PFSK-1 (cell line): ENCODE data around the gene BRF1.

ENCODE experiments used
- FOXP2 ChIP-seq: optimal IDR thresholded peaks from 2 replicates; pipeline ENCODE3; 2011; ENCODE audit warnings: borderline replicate concordance, control low read depth, inconsistent platforms; ENCODE audit not compliant: insufficient read depth; ENCODE audit errors: extremely low read length, extremely low read depth
- POLR2AphosphoS5 ChIP-seq: IDR thresholded peaks from 2 replicates; pipeline ENCODE4 v1.6.1; 2012; ENCODE audit warnings: low read depth, mild to moderate bottlenecking, control low read depth, low read length, moderate library complexity
- REST ChIP-seq, 2 experiments: IDR thresholded peaks; 2 replicates each; pipeline versions ENCODE4 v1.6.1 to v1.8.0; 2011 to 2012; ENCODE audit warnings: low read depth in 2 of 2, low read length in 2 of 2, control low read depth in 1 of 2, inconsistent platforms in 1 of 2, mild to moderate bottlenecking in 1 of 2, moderate library complexity in 1 of 2; ENCODE audit not compliant: insufficient read depth in 1 of 2
- SIN3A ChIP-seq: IDR thresholded peaks from 2 replicates; pipeline ENCODE4 v1.6.1; 2012; ENCODE audit warnings: mild to moderate bottlenecking, low read length, moderate library complexity, borderline replicate concordance; ENCODE audit not compliant: insufficient read depth
- TAF1 ChIP-seq: IDR thresholded peaks from 2 replicates; pipeline ENCODE4 v1.6.1; 2012; ENCODE audit warnings: low read length, control low read depth, borderline replicate concordance; ENCODE audit not compliant: insufficient read depth

The BRF1 gene

GRCh38 chr14:105279642-105280361, 21.0 kb downstream of the BRF1 start:
- no peak for TF ChIP-seq TAF1
- no peak for TF ChIP-seq POLR2AphosphoS5
- TF ChIP-seq REST (IDR thresholded peaks at IDR 0.05; ENCODE audit: insufficient read depth in 1 of 2, low read depth in 2 of 2, low read length in 2 of 2): no peak

- no peak for TF ChIP-seq REST (IDR thresholded peaks at IDR 0.05; ENCODE audit: insufficient read depth in 1 of 2, low read depth in 2 of 2, low read length in 2 of 2)
- no peak for TF ChIP-seq SIN3A
- no peak for TF ChIP-seq POLR2AphosphoS5
- TF ChIP-seq FOXP2: no peak
- no peak for TF ChIP-seq TAF1
These were observed 25.4 kb downstream of the BRF1 start for GRCh38 chr14:105275267-105275946.

GRCh38 chr14:105274637-105275036, 26.2 kb downstream of the BRF1 start:
- TF ChIP-seq POLR2AphosphoS5: no peak
- TF ChIP-seq TAF1: no peak
- no peak for TF ChIP-seq REST (IDR thresholded peaks at IDR 0.05; ENCODE audit: insufficient read depth in 1 of 2, low read depth in 2 of 2, low read length in 2 of 2)
- no peak for TF ChIP-seq SIN3A
- TF ChIP-seq FOXP2: no peak

- TF ChIP-seq SIN3A (no peak), FOXP2 (no peak), REST (IDR thresholded peaks at IDR 0.05; ENCODE audit: insufficient read depth in 1 of 2, low read depth in 2 of 2, low read length in 2 of 2) (no peak), POLR2AphosphoS5 (no peak), TAF1 (no peak)
These were observed 27.7 kb downstream of the BRF1 start for GRCh38 chr14:105273062-105273461.
